ENCODE data around the gene BRF1. TPM values are rescaled to one million over a fixed set of nuclear protein-coding genes. Genes with fewer than 3 reads are reported as not detected.
A peak's percentile ranks its signal among the peaks of the same experiment; 100 is the strongest.

BRF1 gene
- total RNA-seq, 6 experiments from 2014 or later: 13.1 to 17.8 (median 16.2) TPM

GRCh38 chr14:105185001-105185400, 115.8 kb downstream of the BRF1 start:
- Histone ChIP-seq H3K4me1 (no peaks in the 10 kb centered on the region), H3K4me3 (no peak overlapping the region), H3K9me3 (no peaks in the 10 kb centered on the region), H3K27ac (no peak overlapping the region), H3K27me3 (no peaks in the 10 kb centered on the region), H3K36me3 (no peaks in the 10 kb centered on the region)
- DNase-seq (no peak), ATAC-seq (no peak)
- intact Hi-C loops (cut with DNase I): no loop called here
- WGBS (ENCODE audit: insufficient coverage, low coverage, low lambda C conversion rate, missing lambda C conversion rate): no CpG with 5 or more reads among the region's 18 CpGs
- TF ChIP-seq POLR2A (IDR thresholded peaks at IDR 0.05): no peak
- TF ChIP-seq CTCF (IDR thresholded peaks at IDR 0.05): no peak

GRCh38 chr14:105184461-105184860, 116.3 kb downstream of the BRF1 start:
- DNase-seq (no peak), ATAC-seq (no peak)
- WGBS (ENCODE audit: insufficient coverage, low coverage, low lambda C conversion rate, missing lambda C conversion rate): 52% methylated on average over 3 of the region's 9 CpGs
- Histone ChIP-seq H3K9me3 (no peaks in the 10 kb centered on the region), H3K27me3 (no peaks in the 10 kb centered on the region), H3K36me3 (no peaks in the 10 kb centered on the region), H3K4me3 (no peak overlapping the region), H3K27ac (no peak overlapping the region), H3K4me1 (no peaks in the 10 kb centered on the region)
- intact Hi-C loops (cut with DNase I): no loop called here
- TF ChIP-seq CTCF (IDR thresholded peaks at IDR 0.05) (no peak), POLR2A (IDR thresholded peaks at IDR 0.05) (no peak)

- no peaks in the 10 kb centered on the region for H3K36me3 ChIP-seq
- no peak for ATAC-seq
- no peaks in the 10 kb centered on the region for H3K4me1 ChIP-seq
- DNase-seq: no peak
- H3K4me3 ChIP-seq: no peak overlapping the region
- no peaks in the 10 kb centered on the region for H3K27me3 ChIP-seq
- no peak overlapping the region for H3K27ac ChIP-seq
- intact Hi-C loops (cut with DNase I): no loop called here
- WGBS (ENCODE audit: insufficient coverage, low coverage, low lambda C conversion rate, missing lambda C conversion rate): 50% methylated on average over 3 of the region's 25 CpGs
- H3K9me3 ChIP-seq: no peaks in the 10 kb centered on the region
- TF ChIP-seq CTCF (IDR thresholded peaks at IDR 0.05): no peak
- TF ChIP-seq POLR2A (IDR thresholded peaks at IDR 0.05): no peak
Measured at GRCh38 chr14:105182296-105183020, 118.3 kb downstream of the BRF1 start.

GRCh38 chr14:105181549-105182295, 119.1 kb downstream of the BRF1 start:
- Histone ChIP-seq H3K36me3 (no peaks in the 10 kb centered on the region), H3K4me1 (no peaks in the 10 kb centered on the region), H3K4me3 (peak overlapping the region in 1 of 3 donors; percentile 66), H3K27ac (no peak overlapping the region), H3K9me3 (no peaks in the 10 kb centered on the region), H3K27me3 (no peaks in the 10 kb centered on the region)
- WGBS (ENCODE audit: insufficient coverage, low coverage, low lambda C conversion rate, missing lambda C conversion rate): 15% methylated on average over 7 of the region's 21 CpGs
- ATAC-seq (no peak), DNase-seq (no peak)
- intact Hi-C loops (cut with DNase I): no loop called here
- TF ChIP-seq CTCF (IDR thresholded peaks at IDR 0.05) (no peak), POLR2A (IDR thresholded peaks at IDR 0.05) (no peak)

Measured in right lobe of liver (tissue), 6 donors.